ENCODE data around the gene LRP8.
A peak's percentile ranks its signal among the peaks of the same experiment; 100 is the strongest.

The LRP8 gene

GRCh38 chr1:53339736-53340635 is 12.1 kb upstream of the LRP8 start:
- DNase-seq (ENCODE audit: low read depth), result no peak

GRCh38 chr1:53338423-53338822 is 10.6 kb upstream of the LRP8 start:
- DNase-seq (ENCODE audit: low read depth), result no peak

GRCh38 chr1:53337499-53337898 is 9.6 kb upstream of the LRP8 start:
- DNase-seq (ENCODE audit: low read depth), result no peak

GRCh38 chr1:53336146-53336545 is 8.3 kb upstream of the LRP8 start:
- DNase-seq (ENCODE audit: low read depth), result no peak

GRCh38 chr1:53335661-53336060 is 7.8 kb upstream of the LRP8 start:
- DNase-seq (ENCODE audit: low read depth), result no peak

GRCh38 chr1:53334781-53335180 is 6.9 kb upstream of the LRP8 start:
- no peak for DNase-seq (ENCODE audit: low read depth)

GRCh38 chr1:53334312-53334711 is 6.4 kb upstream of the LRP8 start:
- no peak for DNase-seq (ENCODE audit: low read depth)

GRCh38 chr1:53332833-53333232 is 5.0 kb upstream of the LRP8 start:
- no peak for DNase-seq (ENCODE audit: low read depth)

GRCh38 chr1:53332186-53332564 is 4.3 kb upstream of the LRP8 start:
- DNase-seq (ENCODE audit: low read depth), result no peak

- no peak for DNase-seq (ENCODE audit: low read depth)
Observed at GRCh38 chr1:53331446-53332185, 3.7 kb upstream of the LRP8 start.

- DNase-seq (ENCODE audit: low read depth), result no peak
Observed at GRCh38 chr1:53330819-53331218, 2.9 kb upstream of the LRP8 start.

GRCh38 chr1:53328541-53329499 is 950 bp upstream of the LRP8 start:
- DNase-seq (ENCODE audit: low read depth), result no peak

GRCh38 chr1:53327182-53327913 is 522 bp downstream of the LRP8 start:
- peak; percentile 39 for DNase-seq (ENCODE audit: low read depth)

GRCh38 chr1:53326598-53327181 is 1.2 kb downstream of the LRP8 start:
- no peak for DNase-seq (ENCODE audit: low read depth)

GRCh38 chr1:53326088-53326597 is 1.7 kb downstream of the LRP8 start:
- peak; percentile 93 for DNase-seq (ENCODE audit: low read depth)

- DNase-seq (ENCODE audit: low read depth), result no peak
Observed at GRCh38 chr1:53325326-53326087, 2.4 kb downstream of the LRP8 start.

GRCh38 chr1:53324728-53325297 is 3.1 kb downstream of the LRP8 start:
- no peak for DNase-seq (ENCODE audit: low read depth)

GRCh38 chr1:53324321-53324720 is 3.5 kb downstream of the LRP8 start:
- DNase-seq (ENCODE audit: low read depth), result no peak

GRCh38 chr1:53323316-53323715 is 4.6 kb downstream of the LRP8 start:
- no peak for DNase-seq (ENCODE audit: low read depth)
